GM18526 (cell line): ENCODE data around the gene PPP2CA.
A peak's percentile ranks its signal among the peaks of the same experiment; 100 is the strongest.

Experiments used
- POLR2A ChIP-seq: IDR thresholded peaks from 3 replicates; pipeline ENCODE4 v1.6.1; 2011; ENCODE audit not compliant: insufficient read length; ENCODE audit errors: extremely low read depth

The PPP2CA gene

GRCh38 chr5:134215757-134216156, 10.1 kb downstream of the PPP2CA start:
- TF ChIP-seq POLR2A: no peak

DNA sequence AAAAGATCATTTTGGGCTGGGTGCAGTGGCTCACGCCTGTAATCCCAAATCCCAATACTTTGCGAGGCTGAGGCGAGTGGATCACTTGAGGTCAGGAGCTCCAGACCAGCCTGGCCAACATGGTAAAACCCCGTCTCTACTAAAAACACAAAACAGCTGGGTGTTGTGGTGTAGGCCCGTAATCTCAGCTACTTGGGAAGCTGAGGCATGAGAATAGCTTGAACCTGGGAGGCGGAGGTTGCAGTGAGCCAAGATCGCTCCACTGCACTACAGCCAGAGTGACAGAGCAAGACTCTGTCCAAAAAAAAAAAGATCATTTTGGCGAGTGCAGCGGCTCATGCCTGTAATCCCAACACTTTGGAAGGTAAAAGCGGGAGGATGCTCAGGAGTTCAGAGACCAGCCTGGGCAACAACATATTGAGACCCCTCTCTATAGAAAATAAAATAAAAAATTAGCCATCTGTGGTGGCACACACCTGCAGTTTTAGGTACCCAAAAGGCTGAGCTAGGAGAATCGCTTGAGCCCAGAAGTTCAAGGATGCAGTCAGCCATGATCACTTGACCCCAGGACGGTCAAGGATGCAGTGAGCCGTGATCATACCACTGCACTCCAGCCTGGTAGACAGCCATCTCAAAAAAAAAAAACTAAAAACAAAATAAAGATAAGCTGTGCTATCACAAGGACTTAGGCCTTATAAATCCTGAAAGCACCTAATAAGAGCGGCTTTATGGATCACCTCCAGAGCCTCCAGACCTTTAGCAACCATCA, 16.2 kb downstream of the PPP2CA start:
- no peak for TF ChIP-seq POLR2A

DNA sequence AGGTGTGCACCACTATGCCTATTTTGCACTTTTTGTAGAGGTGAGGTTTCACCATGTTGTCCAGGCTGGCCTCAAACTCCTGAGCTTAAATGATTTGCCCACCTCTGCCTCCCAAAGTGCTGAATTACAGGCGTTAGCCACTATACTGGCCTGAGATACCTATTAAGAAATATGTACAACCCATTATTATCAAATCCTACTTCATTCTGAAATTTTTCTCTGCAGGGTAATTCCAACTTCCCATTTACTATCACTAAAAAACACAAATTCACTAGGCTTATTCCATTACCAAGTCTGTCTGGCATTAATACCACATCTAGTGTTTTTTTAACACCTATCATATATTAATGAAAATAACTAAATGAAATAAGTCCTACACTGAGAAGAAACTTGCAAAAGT, 18.2 kb downstream of the PPP2CA start:
- no peak for TF ChIP-seq POLR2A

DNA sequence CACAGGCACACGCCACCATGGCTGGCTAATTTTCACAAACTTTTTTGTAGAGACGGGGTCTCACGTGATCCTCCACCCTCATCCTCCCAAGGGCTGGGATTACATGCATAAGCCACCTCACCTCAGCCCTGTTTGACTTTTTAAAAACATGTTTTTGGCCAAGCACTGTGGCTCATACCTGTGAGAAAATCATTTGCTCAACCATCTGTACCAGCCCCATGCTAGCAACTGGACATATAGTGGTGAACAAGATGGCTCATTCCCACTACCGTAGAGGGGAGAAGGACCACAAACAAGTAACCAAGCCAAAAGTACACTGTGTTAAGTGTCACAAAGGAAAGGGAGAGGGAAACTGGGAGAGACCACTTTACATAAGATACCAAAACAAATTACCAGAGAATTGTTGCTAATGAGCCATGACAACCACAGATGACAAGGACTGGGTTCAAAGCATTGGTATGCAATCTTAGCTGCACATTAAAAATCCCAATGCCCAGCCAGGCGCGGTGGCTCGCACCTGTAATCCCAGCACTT, 19.2 kb downstream of the PPP2CA start:
- TF ChIP-seq POLR2A: no peak

DNA sequence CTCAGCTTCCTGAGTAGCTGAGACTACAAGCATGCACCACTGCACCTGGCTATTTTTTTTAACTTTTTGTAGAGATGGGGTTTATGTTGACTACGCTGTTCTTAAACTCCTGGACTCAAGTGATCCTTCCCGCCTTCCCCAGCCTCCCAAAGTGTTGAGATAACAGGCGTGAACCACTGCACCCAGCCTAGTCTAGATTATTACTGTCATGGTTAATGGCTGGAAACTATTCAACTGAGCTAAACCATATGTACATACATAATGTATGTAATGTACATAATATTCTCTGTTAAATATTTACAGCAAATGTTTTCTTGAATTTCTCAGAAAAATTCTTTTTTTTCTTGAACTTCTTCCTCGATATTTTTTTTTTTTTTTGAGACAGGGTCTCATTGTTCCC, 21.3 kb downstream of the PPP2CA start:
- no peak for TF ChIP-seq POLR2A

DNA sequence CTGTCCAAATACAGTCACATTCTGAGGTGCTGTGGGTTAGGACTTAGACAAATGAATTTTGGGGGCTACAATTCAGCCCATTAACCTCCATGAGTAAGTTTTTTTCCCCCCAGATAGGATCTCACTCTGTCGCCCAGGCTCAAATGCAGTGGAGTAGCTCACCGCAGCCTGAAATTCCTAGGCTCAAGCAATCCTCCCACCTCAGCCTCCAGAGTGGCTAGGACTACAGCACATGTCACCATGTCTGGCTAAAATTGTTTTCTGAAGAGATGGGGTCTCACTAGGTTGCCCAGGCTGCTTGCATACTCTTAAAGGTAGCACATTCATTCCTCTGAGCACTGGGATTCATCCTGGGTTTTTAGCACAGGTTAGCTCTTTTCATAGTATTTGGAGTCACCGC, 22.2 kb downstream of the PPP2CA start:
- no peak for TF ChIP-seq POLR2A

DNA sequence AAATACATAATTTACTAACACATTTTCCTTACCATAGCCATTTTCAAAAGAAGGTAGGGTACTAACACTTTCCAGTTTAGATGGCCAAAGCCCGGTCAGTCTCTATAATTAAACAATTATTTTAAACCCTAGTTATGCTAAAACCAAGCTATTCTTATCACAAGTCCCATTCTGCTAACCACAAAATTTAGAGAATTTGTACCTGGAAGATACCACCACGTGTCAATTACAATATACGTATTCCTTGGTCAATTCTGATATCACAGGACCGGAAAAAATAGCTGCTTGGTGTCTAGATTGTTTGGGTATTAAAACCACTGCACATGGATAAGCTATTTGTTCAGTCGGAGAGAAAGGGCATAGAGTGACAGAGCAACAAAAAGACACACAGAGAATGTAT, 30.2 kb downstream of the PPP2CA start:
- no peak for TF ChIP-seq POLR2A

DNA sequence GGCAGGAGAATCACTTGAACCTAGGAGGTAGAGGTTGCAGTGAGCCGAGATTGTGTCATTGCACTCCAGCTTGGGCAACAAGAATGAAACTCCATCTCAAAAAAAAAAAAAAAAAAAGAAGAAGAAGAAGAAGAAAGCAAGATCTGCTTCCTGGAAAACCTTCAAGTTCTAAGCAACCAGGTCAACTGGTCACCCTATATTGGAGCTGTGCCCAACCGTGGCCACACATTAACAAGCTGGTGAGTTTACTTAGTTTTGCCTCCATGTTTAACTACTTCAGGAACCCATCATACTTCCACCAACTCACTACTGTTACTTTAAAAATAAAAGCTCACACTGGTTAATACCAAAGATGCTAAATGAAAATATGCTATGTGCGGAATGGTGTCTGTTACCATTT, 36.8 kb downstream of the PPP2CA start:
- TF ChIP-seq POLR2A: no peak

GRCh38 chr5:134188092-134188491, 37.8 kb downstream of the PPP2CA start:
- TF ChIP-seq POLR2A: no peak

DNA sequence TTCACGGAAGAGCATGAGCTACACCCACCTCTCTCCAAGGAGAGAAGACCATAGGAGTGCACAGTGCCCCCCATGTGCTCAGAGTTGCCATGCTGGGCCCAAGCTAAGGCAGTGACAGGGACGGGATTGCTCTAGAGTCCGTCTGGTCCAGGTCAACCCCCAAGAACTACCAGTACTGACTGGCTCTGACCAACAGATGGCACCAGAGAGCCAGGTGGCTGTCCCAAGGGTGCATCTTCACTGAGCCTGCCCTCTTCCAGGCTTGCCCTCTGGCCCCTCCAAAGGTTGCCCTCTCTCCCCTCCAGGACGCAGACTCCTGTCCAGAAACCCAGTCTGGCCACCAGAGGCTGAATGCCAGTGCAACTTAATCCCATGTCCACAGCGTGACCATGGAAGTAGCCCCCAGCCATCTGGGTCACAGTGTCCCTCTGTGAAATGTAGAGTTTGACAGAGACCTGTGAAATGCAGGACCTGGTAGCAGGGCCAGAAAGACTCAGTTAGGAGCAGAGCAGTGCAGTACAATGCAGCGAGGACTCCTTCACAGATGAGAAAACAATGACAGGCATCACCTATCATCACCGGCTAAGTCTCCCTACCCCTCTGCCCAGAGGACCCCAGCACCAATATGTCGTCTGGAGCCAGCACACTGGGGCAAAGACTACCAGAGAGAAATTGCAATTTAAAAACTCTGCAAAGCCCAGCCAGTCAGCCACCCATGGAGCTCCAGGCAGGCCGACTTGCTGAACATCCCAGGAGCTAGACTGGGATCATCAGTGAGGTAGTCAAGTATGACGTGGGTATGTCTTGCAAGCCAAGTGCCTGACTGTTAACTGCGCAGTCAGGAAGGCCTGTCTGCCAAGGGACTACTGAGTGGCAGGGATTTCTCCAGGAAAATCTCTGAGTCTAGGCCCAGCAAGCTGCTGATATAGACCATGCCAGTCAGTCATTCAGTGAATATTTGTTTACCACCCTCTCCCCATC, 41.4 kb downstream of the PPP2CA start:
- no peak for TF ChIP-seq POLR2A

GRCh38 chr5:134183481-134183880, 42.4 kb downstream of the PPP2CA start:
- TF ChIP-seq POLR2A: no peak

GRCh38 chr5:134178096-134178419, 47.8 kb downstream of the PPP2CA start:
- TF ChIP-seq POLR2A: no peak

DNA sequence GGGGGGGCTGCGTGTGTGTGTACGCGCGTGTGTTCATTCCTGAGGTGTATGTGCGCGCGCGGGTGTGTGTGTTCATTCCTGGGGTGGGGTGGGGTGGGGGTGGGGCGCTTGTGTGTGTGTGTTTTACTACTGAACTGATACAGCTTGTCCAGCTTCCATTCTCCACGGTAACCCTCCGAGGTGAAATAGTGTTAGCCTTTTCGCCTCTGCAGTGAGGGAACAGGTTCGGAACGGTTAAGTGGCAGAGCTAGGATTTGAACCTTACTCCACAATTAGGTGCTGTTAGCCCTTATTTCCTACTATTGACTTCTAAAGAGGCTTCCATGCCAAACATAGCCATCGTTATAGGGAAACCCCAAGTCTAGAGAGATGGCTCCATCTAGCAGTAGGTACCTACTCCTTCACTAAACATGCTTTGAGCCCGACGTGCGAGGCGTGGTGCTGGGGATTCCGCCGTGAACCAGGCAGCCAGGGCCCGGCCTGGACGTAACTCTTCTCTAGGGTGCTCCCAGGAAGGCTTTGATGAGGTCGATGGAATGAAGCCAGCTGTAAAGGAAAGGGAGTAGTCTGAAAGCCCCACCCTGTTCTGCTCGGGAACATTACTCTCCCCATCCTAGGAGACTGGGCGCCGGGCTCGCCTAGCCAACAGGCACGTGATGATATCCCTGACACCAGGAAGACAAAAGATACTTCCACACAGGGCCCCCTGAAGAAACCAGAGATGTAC, 48.3 kb downstream of the PPP2CA start:
- TF ChIP-seq POLR2A: no peak

- TF ChIP-seq POLR2A: peak; percentile 99
Observed at GRCh38 chr5:134176511-134177368, 49.1 kb downstream of the PPP2CA start, which contains the start of gene SKP1. TSS of gene SKP1 (minus strand) at chr5:134176950. CDS start at chr5:134174022, 2,928 bp downstream.
